NCI-H187 (cell line): ENCODE data around the gene IFT172.
"Not testable (repeated sequence)": the region's sequence is repeated elsewhere in the genome, so short reads cannot be mapped to it uniquely, and the experiment has no call there.

Source experiments
- DNase-seq, 2 experiments: peaks; one replicate each; lab custom pipeline; 2025; lab: John Stamatoyannopoulos, UW

IFT172 gene

GRCh38 chr2:27493948-27494283, 4.4 kb upstream of the IFT172 start:
- DNase-seq, result no peak

DNA sequence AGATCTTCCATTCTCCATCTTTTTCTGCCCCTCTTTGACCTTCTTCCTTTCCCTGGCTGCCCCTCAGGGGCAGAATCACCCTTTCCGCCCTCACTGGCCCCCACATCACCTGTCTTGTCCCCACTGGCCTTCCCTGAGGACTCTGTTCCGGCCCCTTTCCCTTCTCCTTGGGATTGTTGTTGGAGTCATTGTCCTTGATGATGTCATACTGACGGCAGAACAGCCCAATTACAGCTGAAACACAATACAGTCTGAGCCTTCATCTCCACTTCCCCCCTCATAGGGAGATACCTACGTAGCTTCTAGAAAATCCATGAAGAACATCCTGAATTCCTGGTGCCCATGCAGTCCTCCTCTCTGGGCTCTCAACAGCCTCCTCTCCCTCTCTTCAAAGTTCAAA, 3.0 kb upstream of the IFT172 start:
- no peak for DNase-seq

DNA sequence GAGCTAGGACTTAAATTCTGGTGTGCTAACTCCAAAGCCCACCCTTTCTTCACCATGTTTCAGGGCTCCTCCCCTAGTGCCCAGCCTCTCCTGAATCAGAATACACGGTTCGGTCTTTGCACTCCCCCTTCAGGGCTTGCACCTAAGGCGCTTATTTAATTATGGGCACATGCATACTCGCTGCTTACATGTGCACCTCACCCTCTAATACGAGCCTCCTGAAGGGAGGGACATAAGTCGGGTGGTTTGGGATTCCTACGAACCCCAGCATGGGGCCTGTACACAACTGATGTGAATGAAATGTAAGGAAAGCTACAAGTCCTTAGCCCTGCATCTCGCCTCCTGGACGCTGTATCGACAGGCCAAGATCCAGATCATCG, 435 bp downstream of the IFT172 start:
- no peak for DNase-seq

- DNase-seq, result no peak
Observed at GRCh38 chr2:27485496-27485895, 4.0 kb downstream of the IFT172 start.

GRCh38 chr2:27471961-27472360, 17.6 kb downstream of the IFT172 start:
- DNase-seq, result no peak

DNA sequence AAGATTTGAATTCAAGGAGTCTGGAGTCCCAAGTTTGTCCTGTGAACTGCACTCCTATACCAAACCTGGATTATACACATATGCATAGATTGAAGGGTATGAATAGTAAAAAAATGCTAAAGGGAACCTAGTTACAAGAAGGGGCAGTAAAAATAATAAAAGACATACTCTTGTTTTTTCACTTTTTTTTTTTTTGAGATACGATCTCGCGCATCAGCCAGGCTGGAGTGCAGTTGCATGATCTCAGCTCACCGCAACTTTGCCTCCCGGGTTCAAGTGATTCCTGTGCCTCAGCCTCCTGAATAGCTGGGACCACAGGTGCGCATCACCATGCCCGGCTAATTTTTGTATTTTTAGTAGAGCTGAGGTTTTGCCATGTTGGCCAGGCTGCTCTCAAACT, 25.1 kb downstream of the IFT172 start:
- DNase-seq, result no peak

DNA sequence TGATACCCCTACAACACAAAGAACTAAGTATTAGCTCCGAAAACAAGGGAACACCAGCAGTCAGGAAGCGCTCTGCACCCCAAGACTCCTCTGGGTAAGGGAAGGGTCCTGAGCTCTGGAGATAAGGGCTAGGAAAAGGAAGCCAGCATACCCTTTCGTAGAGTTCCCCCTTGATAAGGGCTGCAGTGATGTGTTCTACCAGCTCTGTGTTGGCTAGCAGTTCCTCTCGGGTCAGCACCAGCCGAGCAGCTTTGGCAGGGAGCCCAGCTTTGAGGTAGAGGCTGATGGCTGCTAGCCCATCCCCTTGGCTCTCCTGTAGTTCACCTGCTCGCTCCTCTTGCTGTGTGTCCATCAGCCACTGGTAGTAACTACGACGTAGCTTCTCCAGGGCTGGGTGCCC, 28.4 kb downstream of the IFT172 start:
- DNase-seq, result no peak

GRCh38 chr2:27453968-27454367, 35.6 kb downstream of the IFT172 start:
- DNase-seq, result no peak

GRCh38 chr2:27451095-27451494, 38.4 kb downstream of the IFT172 start:
- no peak for DNase-seq

- DNase-seq, result no peak
Observed at GRCh38 chr2:27448381-27448780, 41.2 kb downstream of the IFT172 start.

DNA sequence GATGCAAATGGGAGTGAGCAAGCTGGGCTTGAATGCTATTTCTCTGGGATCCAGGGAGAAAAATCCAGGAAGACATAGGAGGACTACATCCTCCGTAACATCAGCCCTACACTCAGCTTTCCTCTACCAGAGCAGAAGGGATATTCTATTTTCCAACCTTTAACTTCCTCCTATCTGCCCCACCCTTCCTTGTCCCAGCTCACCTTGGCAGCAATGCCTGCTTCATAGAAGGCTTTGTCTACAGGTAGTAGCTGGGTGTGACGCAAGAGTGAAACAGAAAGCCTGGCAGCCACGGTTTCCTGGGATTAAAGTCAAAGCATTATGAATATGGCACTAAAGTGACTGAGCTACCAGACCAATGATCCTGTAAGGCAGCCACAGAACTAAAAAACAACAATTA, 43.5 kb downstream of the IFT172 start:
- DNase-seq, result no peak

GRCh38 chr2:27445615-27446014, 43.9 kb downstream of the IFT172 start:
- no peak for DNase-seq

DNA sequence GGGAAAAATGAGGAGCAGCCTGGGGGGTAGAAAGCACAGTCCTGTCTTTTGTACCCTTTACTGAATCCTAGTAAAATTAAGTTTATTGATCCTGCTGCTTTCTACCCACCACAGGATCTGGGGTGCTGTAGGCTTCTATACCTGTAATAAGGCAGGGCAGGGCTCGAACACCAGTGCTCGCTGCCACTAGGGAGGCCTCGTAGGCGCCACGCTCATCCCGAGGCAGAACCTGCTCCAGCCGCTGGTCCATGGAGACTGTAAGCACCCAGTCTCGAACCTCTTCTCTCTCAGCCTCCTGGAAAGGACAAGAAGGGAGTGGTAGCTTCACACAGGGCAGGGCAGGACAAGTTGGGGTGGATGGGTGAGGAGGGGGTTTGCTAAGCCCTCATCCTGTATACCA, 44.4 kb downstream of the IFT172 start:
- no peak for DNase-seq

GRCh38 chr2:27442920-27443282, 46.6 kb downstream of the IFT172 start:
- DNase-seq, result no peak

- DNase-seq, result peak in 1 of 2 experiments; percentile 61
Observed at GRCh38 chr2:27441958-27442919, 47.3 kb downstream of the IFT172 start, which contains the start of gene KRTCAP3. KRTCAP3 (plus strand) TSS chr2:27442381; CDS start chr2:27442413, 32 bp downstream.

DNA sequence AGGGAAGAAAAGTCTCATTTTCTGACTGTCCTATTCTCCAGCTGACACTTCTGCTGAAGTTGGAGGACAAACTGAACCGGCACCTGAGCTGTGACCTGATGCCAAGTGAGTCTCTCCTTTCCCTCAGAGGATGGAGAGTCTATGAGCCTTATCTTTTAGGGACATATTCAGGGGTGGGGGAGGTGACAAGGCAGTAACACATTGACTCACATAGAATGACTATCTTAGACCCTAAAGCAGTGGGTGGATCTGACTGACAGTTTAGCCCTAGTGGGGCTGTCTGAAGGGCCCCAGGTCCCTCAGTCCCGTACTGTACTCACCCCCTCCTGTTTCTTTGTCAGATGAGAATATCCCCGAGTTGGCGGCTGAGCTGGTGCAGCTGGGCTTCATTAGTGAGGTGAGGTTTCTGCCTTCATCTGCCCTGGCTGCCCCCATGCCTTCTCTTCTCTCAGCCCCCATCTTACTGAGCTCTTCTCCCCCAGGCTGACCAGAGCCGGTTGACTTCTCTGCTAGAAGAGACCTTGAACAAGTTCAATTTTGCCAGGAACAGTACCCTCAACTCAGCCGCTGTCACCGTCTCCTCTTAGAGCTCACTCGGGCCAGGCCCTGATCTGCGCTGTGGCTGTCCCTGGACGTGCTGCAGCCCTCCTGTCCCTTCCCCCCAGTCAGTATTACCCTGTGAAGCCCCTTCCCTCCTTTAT, 48.2 kb downstream of the IFT172 start:
- no peak for DNase-seq

- DNase-seq, result no peak
Observed at GRCh38 chr2:27435628-27436027, 53.9 kb downstream of the IFT172 start.

DNA sequence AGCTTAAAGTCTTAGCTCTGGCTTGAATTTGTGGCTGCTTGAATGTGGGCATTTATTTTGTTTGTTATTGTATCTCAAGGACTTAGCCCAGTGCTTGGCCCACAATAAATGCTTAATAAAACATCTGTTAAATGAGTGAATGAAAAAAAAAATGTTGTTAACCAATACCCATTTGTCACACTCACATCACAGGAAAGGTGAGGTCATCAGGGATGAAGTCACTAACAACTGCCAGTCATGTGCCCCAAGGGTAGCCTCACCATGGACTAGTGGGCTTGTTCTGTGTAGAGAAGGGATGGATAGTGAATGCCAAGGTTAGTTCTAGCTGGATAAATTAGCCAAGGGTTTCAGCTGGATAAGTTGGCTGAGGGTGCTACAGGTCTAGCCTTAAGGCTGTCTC, 58.1 kb downstream of the IFT172 start:
- DNase-seq, result no peak

DNA sequence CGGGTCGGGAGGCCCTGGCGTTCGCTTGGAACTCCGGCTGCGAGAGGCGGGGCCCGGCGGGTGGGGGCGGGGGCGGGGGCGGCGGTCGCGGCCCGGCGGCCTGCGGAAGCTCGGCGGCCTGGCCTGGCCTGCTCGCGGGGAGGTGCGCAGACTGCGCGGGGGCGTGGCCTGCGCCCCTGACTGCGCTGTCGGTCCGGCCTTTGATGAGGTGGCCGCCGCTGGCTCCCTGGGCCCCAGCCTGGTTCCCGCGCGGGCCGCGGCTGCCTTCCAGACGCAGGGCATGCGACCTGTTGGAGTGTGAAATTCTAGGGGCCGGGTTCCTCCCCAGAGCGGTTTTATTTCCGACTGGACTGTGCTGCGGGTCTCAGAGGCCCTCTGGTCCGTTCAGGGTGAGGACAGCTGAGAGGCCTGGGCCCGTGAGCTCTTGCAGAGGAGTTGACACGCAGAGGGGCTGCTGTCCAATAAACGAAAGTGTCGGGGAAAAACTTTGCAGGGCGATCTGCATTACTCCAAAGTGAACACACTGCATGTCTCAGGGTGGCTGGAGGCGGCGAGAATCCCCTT, 60.5 kb downstream of the IFT172 start:
- DNase-seq, result peak; percentile 52 to 65

DNA sequence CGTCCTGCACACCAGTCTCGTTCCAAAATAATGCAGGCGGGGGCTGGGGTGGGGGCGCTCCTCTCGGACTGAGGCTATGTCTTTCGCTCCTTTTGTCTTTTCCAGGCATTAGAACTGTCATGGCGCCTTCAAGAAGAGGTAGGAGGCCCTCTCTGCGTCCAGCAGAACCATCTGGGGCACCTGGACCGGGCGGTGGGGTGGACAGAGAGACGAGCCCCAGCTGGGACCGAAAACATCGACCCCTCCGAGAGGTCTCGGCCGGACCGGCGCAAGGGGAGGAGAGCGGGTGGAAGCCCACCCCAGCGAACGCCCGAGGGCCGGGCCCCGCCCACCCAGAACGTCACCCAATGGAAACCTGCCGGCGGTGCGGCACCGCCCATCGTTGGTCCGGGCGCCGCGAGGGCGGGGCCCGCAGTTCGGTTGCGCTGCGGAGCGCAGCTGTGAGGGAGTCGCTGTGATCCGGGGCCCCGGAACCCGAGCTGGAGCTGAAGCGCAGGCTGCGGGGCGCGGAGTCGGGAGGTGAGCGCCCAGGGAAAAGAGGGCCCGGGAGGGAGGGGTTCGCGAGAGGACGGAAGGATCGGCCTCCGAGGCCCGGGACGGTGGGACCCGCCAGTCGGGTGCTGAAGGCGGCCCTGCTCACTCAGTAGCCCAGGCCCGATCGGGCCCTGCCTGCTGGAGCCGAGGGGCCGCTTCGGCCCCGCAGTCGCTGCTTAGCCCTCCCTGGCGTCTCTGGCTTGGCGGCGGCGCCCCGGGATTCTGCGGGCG, 61.1 kb downstream of the IFT172 start, which contains the start of gene NRBP1:
Gene NRBP1, plus strand, starts transcription at position 419 of the 765 bp plus-strand sequence. CDS start 4,643 bp downstream, outside the sequence.
- DNase-seq, result peak; percentile 87 to 94

- DNase-seq, result no peak
Observed at GRCh38 chr2:27427863-27428212, 61.7 kb downstream of the IFT172 start.

- not testable (repeated sequence) for DNase-seq
Observed at GRCh38 chr2:27425039-27425438, 64.5 kb downstream of the IFT172 start.
